Right lobe of liver (tissue), 4 donors: Measurements from ENCODE around the gene GMPR.

Experiments
- POLR2A ChIP-seq: fragments of 450-650 bp; IDR thresholded peaks from one replicate; pipeline ENCODE4 v1.6.1; 2017; ENCODE audit warnings: antibody characterized with exemption, mild to moderate bottlenecking
- TF ChIP-seq, protein P1 (sequence below), 4 donors: fragments of 200-600 bp in 3 of 4; fragments of 450-650 bp in 1 of 4; IDR thresholded peaks; one replicate each; pipeline versions ENCODE4 v1.5.1 to v1.8.0; 2016 to 2022; ENCODE audit warnings: antibody characterized with exemption in 4 of 4, mild to moderate bottlenecking in 2 of 4
- donor health status: DM: no; HTN: no; CAD: no.
- donor health status: DM: no; HTN: no; CAD: no.
- donor health status: DM: no; HTN: yes; CAD: no.

GRCh38 chr6:16208989-16209388, 29.4 kb upstream of the GMPR start:
- TF ChIP-seq, protein P1, sequence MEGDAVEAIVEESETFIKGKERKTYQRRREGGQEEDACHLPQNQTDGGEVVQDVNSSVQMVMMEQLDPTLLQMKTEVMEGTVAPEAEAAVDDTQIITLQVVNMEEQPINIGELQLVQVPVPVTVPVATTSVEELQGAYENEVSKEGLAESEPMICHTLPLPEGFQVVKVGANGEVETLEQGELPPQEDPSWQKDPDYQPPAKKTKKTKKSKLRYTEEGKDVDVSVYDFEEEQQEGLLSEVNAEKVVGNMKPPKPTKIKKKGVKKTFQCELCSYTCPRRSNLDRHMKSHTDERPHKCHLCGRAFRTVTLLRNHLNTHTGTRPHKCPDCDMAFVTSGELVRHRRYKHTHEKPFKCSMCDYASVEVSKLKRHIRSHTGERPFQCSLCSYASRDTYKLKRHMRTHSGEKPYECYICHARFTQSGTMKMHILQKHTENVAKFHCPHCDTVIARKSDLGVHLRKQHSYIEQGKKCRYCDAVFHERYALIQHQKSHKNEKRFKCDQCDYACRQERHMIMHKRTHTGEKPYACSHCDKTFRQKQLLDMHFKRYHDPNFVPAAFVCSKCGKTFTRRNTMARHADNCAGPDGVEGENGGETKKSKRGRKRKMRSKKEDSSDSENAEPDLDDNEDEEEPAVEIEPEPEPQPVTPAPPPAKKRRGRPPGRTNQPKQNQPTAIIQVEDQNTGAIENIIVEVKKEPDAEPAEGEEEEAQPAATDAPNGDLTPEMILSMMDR (IDR thresholded peaks at IDR 0.05): no peak
- no peak for TF ChIP-seq POLR2A
